CD4-positive, alpha-beta T cell treated with Interleukin-17A for 4 hours (primary cell): ENCODE data around the gene CDKN2D.
A peak's percentile ranks its signal among the peaks of the same experiment; 100 is the strongest.

Experiments used
- DNase-seq: peaks from one replicate; pipeline ENCODE4 v3.0.0-alpha.2; 2020; ENCODE audit warnings: mixed read lengths

CDKN2D gene

GRCh38 chr19:10519421-10519820 lies 49.4 kb downstream of the CDKN2D start:
- no peak for DNase-seq

GRCh38 chr19:10518444-10519361 lies 50.1 kb downstream of the CDKN2D start:
- DNase-seq, result peak; percentile 17

GRCh38 chr19:10517760-10518443 lies 50.9 kb downstream of the CDKN2D start:
- DNase-seq, result peak; percentile 39

GRCh38 chr19:10517361-10517759 lies 51.4 kb downstream of the CDKN2D start, which contains the start of gene S1PR5:
Gene S1PR5 (minus strand): TSS chr19:10517447. CDS start chr19:10515011, 2,436 bp downstream.
- peak; percentile 21 for DNase-seq

DNA sequence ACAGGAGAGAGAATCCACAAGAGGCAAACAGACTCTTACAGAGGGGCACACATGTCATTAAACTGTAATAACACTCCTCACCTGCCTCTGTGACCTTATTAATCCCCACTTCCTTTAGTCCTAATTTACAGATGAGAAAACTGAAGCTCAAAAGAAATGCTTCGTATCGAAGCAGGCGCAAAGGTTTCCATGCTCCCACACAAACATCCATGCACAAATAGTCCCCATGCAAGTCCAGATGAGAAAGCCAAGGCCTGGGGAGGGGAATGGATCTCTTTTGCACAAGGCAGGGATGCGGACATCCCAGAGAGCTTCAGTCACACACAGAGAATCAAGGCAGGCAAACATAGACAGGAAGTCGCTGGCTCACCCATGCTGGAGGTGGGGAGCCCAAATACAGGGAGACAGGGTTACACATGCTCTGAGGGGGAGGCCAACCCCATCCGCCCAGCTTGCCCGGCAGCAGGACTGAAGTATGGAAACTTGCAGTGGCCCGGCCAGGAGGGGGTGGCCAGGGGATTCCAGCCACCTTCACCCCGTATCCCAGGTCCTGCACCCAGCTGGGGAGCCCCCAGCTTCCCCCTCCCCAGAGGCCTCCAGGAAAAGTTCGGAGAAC lies 52.0 kb downstream of the CDKN2D start:
- DNase-seq, result peak; percentile 11
